Hair follicular keratinocyte (primary cell): ENCODE measurements around the gene PHACTR2. TPM values are rescaled to one million over a fixed set of nuclear protein-coding genes. Genes with fewer than 3 reads are reported as not detected.

Experiments used
- total RNA-seq: library from RNA; depleted of rRNA; stranded (reverse); fragments of >200 nt; gene quantifications from 2 replicates; pipeline ENCODE4 v1.2.3, GENCODE V29; 2015

The PHACTR2 gene
- total RNA-seq: 12.0 and 15.1 TPM in 2 replicates

GRCh38 chr6:143677891-143678791 lies at the start of gene PHACTR2:
Gene PHACTR2 (plus strand): TSS chr6:143677965. CDS start chr6:143678164, 199 bp downstream.

GRCh38 chr6:143842902-143843676 lies 165.3 kb downstream of the PHACTR2 start, which contains the start of gene LTV1:
Gene LTV1 (plus strand): TSS chr6:143843338. CDS start chr6:143843478, 140 bp downstream.

DNA sequence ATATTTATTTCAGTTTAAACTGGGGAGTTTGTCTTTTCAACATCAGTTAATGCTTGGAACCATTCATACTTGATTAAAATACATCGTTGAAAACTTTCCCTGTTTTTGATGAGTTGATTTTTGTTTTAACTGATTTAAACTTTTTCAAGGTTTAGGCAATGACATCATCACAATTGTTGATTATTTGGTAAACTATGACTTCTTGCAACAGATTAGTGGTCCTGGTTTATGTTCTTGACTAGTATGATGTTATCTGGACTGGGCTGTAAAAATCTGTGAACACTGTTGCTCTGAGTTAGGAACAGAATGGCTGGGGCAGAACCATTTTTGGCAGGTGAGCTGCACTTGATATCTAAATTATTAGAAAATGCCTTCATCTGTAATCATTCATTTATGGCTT lies 186.5 kb downstream of the PHACTR2 start, which contains the start of gene ZC2HC1B:
Gene ZC2HC1B, plus strand, starts transcription at position 241 of the 400 bp plus-strand sequence. Its CDS starts 66 bp downstream, at position 307.

Other genes with a start within 250 kb of the PHACTR2 start
- gene ADAT2, start 227.3 kb upstream of the PHACTR2 start, total RNA-seq: 4.2 and 9.2 TPM in 2 replicates
- 14.0 and 22.6 TPM in 2 replicates for gene PEX3, start 227.2 kb upstream of the PHACTR2 start, total RNA-seq
- gene FUCA2, start 166.2 kb upstream of the PHACTR2 start, total RNA-seq: 30.5 and 33.1 TPM in 2 replicates
- gene LTV1, start 165.4 kb downstream of the PHACTR2 start, total RNA-seq: 10.8 and 20.7 TPM in 2 replicates
- not detected in 2 replicates for gene ZC2HC1B, start 186.5 kb downstream of the PHACTR2 start, total RNA-seq